SK-N-SH (cell line): ENCODE data around the gene IL4R. TPM values are rescaled to one million over a fixed set of nuclear protein-coding genes. Genes with fewer than 3 reads are reported as not detected.

Source experiments
- CTCF ChIA-PET: fragments of 300-600, 350-600 bp; formaldehyde crosslinking; extraction: SDS; loops from one replicate; lab custom pipeline; 2021; lab: Yijun Ruan, JAX
- POLR2A ChIA-PET: fragments of 350-600 bp; sonication (Branson Sonifier 250); formaldehyde crosslinking; extraction: SDS; loops from one replicate; lab custom pipeline; 2020; ENCODE audit warnings: antibody characterized with exemption, inconsistent platforms; lab: Yijun Ruan, JAX
- DNase-seq: peaks from one replicate; pipeline ENCODE4 v3.0.0; 2012
- H2AFZ ChIP-seq: fragments of 200-600 bp; sonication (generic); 2 replicates; pipeline ENCODE4 v1.8.1; 2016; ENCODE audit warnings: antibody characterized with exemption, mild to moderate bottlenecking, low read depth
- H3F3A ChIP-seq: fragments of 200-600 bp; sonication (generic); replicated peaks from 2 replicates; pipeline ENCODE3; 2016; ENCODE audit warnings: antibody characterized with exemption, mild to moderate bottlenecking; ENCODE audit not compliant: insufficient read depth
- H3K27ac ChIP-seq, 2 experiments: fragments of 200-500 bp in 1 of 2; fragments of 200-600 bp in 1 of 2; sonication (Bioruptor generic) in 1 of 2; sonication (generic), shearing (Covaris generic) in 1 of 2; 2 replicates each; pipeline versions ENCODE4 v1.5.1 to v1.6.1; 2014 to 2016; ENCODE audit warnings: low read depth in 2 of 2, inconsistent platforms in 1 of 2, low read length in 1 of 2, mild to moderate bottlenecking in 1 of 2, mixed read lengths in 1 of 2
- H3K27me3 ChIP-seq: fragments of 200-600 bp; sonication (generic), shearing (Covaris generic); 2 replicates; pipeline ENCODE4 v1.6.1; 2016; ENCODE audit warnings: mixed run types; ENCODE audit not compliant: insufficient read depth
- H3K36me3 ChIP-seq, 2 experiments: fragments of 200-500 bp in 1 of 2; fragments of 200-600 bp in 1 of 2; sonication (Bioruptor generic) in 1 of 2; sonication (generic) in 1 of 2; replicated peaks in 1 of 2; 2 replicates each; pipeline versions ENCODE3 to v1.5.1; 2014 to 2016; ENCODE audit warnings: low read length in 1 of 2, mild to moderate bottlenecking in 1 of 2; ENCODE audit not compliant: insufficient read depth in 2 of 2, control insufficient read depth in 1 of 2
- H3K4me1 ChIP-seq, 2 experiments: fragments of 200-500 bp in 1 of 2; fragments of 200-600 bp in 1 of 2; sonication (Bioruptor generic) in 1 of 2; sonication (generic), shearing (Covaris generic) in 1 of 2; 2 replicates each; pipeline versions ENCODE4 v1.5.1 to v1.6.1; 2014 to 2016; ENCODE audit warnings: low read depth in 1 of 2, low read length in 1 of 2, mixed run types in 1 of 2; ENCODE audit not compliant: insufficient read depth in 2 of 2, control insufficient read depth in 1 of 2
- H3K4me2 ChIP-seq: fragments of 200-600 bp; sonication (generic), shearing (Covaris generic); 2 replicates; pipeline ENCODE4 v1.6.1; 2017; ENCODE audit warnings: mixed run types
- H3K4me3 ChIP-seq, 2 experiments: fragments of 200-500 bp in 1 of 2; fragments of 200-600 bp in 1 of 2; sonication (Bioruptor generic) in 1 of 2; sonication (generic), shearing (Covaris generic) in 1 of 2; 2 replicates each; pipeline versions ENCODE4 v1.5.1 to v1.8.1; 2014 to 2016; ENCODE audit warnings: low read depth in 2 of 2, inconsistent platforms in 1 of 2, low read length in 1 of 2, mild to moderate bottlenecking in 1 of 2, mixed read lengths in 1 of 2, moderate library complexity in 1 of 2
- H3K79me2 ChIP-seq: fragments of 200-600 bp; sonication (generic); 2 replicates; pipeline ENCODE4 v1.8.1; 2017; ENCODE audit warnings: mild to moderate bottlenecking; ENCODE audit not compliant: insufficient read depth
- H3K9ac ChIP-seq: fragments of 200-600 bp; sonication (generic); 2 replicates; pipeline ENCODE4 v1.6.1; 2017; ENCODE audit warnings: mixed run types
- H3K9me2 ChIP-seq: fragments of 200-600 bp; sonication (generic); 2 replicates; pipeline ENCODE4 v1.6.1; 2017; ENCODE audit warnings: mixed run types
- H3K9me3 ChIP-seq: fragments of 200-600 bp; sonication (generic); 2 replicates; pipeline ENCODE4 v1.6.1; 2017; ENCODE audit warnings: mixed run types, mild to moderate bottlenecking, moderate library complexity
- H4K20me1 ChIP-seq: fragments of 200-600 bp; sonication (generic); 2 replicates; pipeline ENCODE4 v1.6.1; 2017; ENCODE audit warnings: mild to moderate bottlenecking, mixed run types; ENCODE audit not compliant: insufficient read depth
- CHD2 ChIP-seq: fragments of 150-350 bp; IDR thresholded peaks from 2 replicates; pipeline ENCODE4 v1.6.1; 2018; ENCODE audit warnings: low read length; ENCODE audit not compliant: partially characterized antibody
- ELF1 ChIP-seq: IDR thresholded peaks from 2 replicates; pipeline ENCODE4 v1.4.0; 2012
- EP300 ChIP-seq, 2 experiments: IDR thresholded peaks; 2 replicates each; pipeline versions ENCODE4 v1.4.0 to v1.6.1; 2012; ENCODE audit warnings: borderline replicate concordance in 1 of 2, low read depth in 1 of 2, low read length in 1 of 2
- GABPA ChIP-seq: IDR thresholded peaks from 2 replicates; pipeline ENCODE4 v1.4.0; 2012; ENCODE audit warnings: low read depth, mild to moderate bottlenecking
- MXI1 ChIP-seq: IDR thresholded peaks from 2 replicates; pipeline ENCODE4 v1.6.1; 2012; ENCODE audit warnings: mild to moderate bottlenecking, low read depth, low read length, improper control_type of control experiment
- SIN3A ChIP-seq: IDR thresholded peaks from 2 replicates; pipeline ENCODE4 v1.6.1; 2012; ENCODE audit warnings: low read depth, mild to moderate bottlenecking, low read length, moderate library complexity, borderline replicate concordance
- TAF1 ChIP-seq: IDR thresholded peaks from 2 replicates; pipeline ENCODE4 v1.6.1; 2012; ENCODE audit warnings: low read depth, mild to moderate bottlenecking, low read length, moderate library complexity, borderline replicate concordance
- TCF12 ChIP-seq: IDR thresholded peaks from 2 replicates; pipeline ENCODE4 v1.4.0; 2012
- WGBS: methylation state at CpG from one replicate; pipeline ENCODE4 v1.1.6; 2017; ENCODE audit warnings: low lambda C conversion rate; 5-methylcytosine and 5-hydroxymethylcytosine counted together
- polyA plus RNA-seq, 3 experiments: library from polyadenylated mRNA; depleted of rRNA; stranded (reverse); fragments of >200 nt; gene quantifications; 2 replicates each; pipeline ENCODE4 v1.2.3, GENCODE V29; 2012
- TF ChIP-seq, protein P1 (sequence below): IDR thresholded peaks from 2 replicates; pipeline ENCODE4 v1.4.0; 2012; ENCODE audit warnings: low read depth, borderline replicate concordance
- TF ChIP-seq, protein P2 (sequence below): IDR thresholded peaks from 2 replicates; pipeline ENCODE4; 2012

Gene IL4R
- polyA plus RNA-seq, 1 of the 3 experiments (the other 2 are of a cell fraction), result 16.1 TPM

DNA sequence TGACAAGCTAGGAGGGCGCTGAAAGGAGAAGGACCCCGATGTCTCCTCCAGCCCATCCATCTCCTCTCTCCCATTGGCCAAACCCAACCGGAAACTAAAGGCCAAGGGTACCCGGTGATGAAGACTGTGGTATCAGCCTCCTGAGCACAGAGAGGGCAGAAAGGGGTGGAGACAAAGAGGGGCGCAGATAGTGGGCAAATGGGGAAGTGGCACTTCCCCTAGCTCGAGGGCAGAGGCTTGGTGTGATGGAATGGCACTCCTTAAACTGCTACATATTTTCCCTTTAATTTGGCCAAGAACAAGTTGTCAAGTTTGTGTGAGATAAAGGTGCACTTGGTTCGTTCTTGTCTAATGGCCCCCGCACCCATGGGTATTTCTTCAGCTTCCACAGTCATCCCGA lies 27.8 kb downstream of the IL4R start:
- POLR2A ChIA-PET, result interaction anchor here (0.5 kb wide), 1 partner anchor 34 kb away, joined by 3 read pairs; no protein-coding TSS in a partner anchor
- no peak for DNase-seq
- H3K27me3 ChIP-seq, result no peaks in the 10 kb centered on the region
- H4K20me1 ChIP-seq, result no peaks in the 10 kb centered on the region
- no peaks in the 10 kb centered on the region for H3F3A ChIP-seq
- no peak overlapping the region for H3K9ac ChIP-seq
- peaks cover 0 to 21% of the 10 kb centered on the region in 2 experiments for H3K36me3 ChIP-seq
- 79% methylated on average over 9 of the region's 9 CpGs for WGBS
- CTCF ChIA-PET, result interaction anchor here (1.6 kb wide), 1 partner anchor 27 kb away, joined by 5 read pairs; no protein-coding TSS in a partner anchor
- no peak overlapping the region for H3K4me2 ChIP-seq
- TF ChIP-seq GABPA, result no peak
- TF ChIP-seq EP300 (IDR thresholded peaks at IDR 0.05; ENCODE audit: borderline replicate concordance in 1 of 2, low read depth in 1 of 2, low read length in 1 of 2), result no peak
- TF ChIP-seq CHD2, result no peak
- TF ChIP-seq, protein P1, sequence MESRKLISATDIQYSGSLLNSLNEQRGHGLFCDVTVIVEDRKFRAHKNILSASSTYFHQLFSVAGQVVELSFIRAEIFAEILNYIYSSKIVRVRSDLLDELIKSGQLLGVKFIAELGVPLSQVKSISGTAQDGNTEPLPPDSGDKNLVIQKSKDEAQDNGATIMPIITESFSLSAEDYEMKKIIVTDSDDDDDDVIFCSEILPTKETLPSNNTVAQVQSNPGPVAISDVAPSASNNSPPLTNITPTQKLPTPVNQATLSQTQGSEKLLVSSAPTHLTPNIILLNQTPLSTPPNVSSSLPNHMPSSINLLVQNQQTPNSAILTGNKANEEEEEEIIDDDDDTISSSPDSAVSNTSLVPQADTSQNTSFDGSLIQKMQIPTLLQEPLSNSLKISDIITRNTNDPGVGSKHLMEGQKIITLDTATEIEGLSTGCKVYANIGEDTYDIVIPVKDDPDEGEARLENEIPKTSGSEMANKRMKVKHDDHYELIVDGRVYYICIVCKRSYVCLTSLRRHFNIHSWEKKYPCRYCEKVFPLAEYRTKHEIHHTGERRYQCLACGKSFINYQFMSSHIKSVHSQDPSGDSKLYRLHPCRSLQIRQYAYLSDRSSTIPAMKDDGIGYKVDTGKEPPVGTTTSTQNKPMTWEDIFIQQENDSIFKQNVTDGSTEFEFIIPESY, result no peak
- TF ChIP-seq ELF1, result no peak
- H3K4me3 ChIP-seq, result no peak overlapping the region
- no peak overlapping the region for H2AFZ ChIP-seq
- no peaks in the 10 kb centered on the region for H3K4me1 ChIP-seq
- H3K9me3 ChIP-seq, result no peaks in the 10 kb centered on the region
- no peaks in the 10 kb centered on the region for H3K9me2 ChIP-seq
- H3K79me2 ChIP-seq, result peaks cover 17% of the 10 kb centered on the region; the same call in 1 of the 2 replicates
- no peak overlapping the region for H3K27ac ChIP-seq

DNA sequence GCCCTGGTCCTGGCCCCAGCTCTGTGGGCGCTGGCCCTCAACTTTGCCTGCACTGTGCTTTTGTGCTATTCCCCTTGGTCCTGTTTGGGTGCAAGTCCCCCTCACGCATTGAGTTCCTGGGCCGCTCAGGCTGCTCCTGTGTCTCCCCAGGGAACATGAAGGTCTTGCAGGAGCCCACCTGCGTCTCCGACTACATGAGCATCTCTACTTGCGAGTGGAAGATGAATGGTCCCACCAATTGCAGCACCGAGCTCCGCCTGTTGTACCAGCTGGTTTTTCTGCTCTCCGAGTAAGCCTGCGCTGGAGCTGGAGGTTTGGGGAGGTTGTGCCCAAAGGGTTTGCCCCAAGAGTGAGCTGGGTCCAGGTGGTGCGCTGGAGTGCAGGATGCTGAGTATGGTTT lies 28.2 kb downstream of the IL4R start:
- CTCF ChIA-PET, result interaction anchor here (1.6 kb wide), 1 partner anchor 26 kb away, joined by 5 read pairs; no protein-coding TSS in a partner anchor

More for the DNA sequence above, 28.2 kb downstream of the IL4R start:
- WGBS, result 98% methylated on average over 9 of the region's 11 CpGs
- Histone ChIP-seq H3K27me3 (no peaks in the 10 kb centered on the region), H3K27ac (no peak overlapping the region), H3K9me3 (no peaks in the 10 kb centered on the region), H3K9ac (no peak overlapping the region), H4K20me1 (no peaks in the 10 kb centered on the region), H2AFZ (no peak overlapping the region), H3K4me1 (no peaks in the 10 kb centered on the region), H3K4me3 (no peak overlapping the region)
- DNase-seq, result no peak
- TF ChIP-seq TAF1 (no peak), EP300 (IDR thresholded peaks at IDR 0.05; ENCODE audit: borderline replicate concordance in 1 of 2, low read depth in 1 of 2, low read length in 1 of 2) (no peak), TCF12 (no peak), MXI1 (no peak), SIN3A (no peak), GABPA (no peak)
- TF ChIP-seq, protein P2, sequence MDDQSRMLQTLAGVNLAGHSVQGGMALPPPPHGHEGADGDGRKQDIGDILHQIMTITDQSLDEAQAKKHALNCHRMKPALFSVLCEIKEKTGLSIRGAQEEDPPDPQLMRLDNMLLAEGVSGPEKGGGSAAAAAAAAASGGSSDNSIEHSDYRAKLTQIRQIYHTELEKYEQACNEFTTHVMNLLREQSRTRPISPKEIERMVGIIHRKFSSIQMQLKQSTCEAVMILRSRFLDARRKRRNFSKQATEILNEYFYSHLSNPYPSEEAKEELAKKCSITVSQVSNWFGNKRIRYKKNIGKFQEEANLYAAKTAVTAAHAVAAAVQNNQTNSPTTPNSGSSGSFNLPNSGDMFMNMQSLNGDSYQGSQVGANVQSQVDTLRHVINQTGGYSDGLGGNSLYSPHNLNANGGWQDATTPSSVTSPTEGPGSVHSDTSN, result no peak
- TF ChIP-seq, all 33 proteins: peak for 0
- H3K9me2 ChIP-seq, result no peaks in the 10 kb centered on the region
- POLR2A ChIA-PET, result no interaction called here
- no peak overlapping the region for H3K4me2 ChIP-seq
- peaks cover 15% of the 10 kb centered on the region; the same call in 1 of the 2 replicates for H3K79me2 ChIP-seq
- H3F3A ChIP-seq, result no peaks in the 10 kb centered on the region
- peaks cover 0 to 21% of the 10 kb centered on the region in 2 experiments for H3K36me3 ChIP-seq
